GM13977 (cell line): ENCODE results near the gene MYOG.

ENCODE experiments used
- DNase-seq: peaks from one replicate; pipeline ENCODE4 v3.0.0; 2012; ENCODE audit warnings: low spot score
- in situ Hi-C: fragments of 300-500 bp; cut with MboI; formaldehyde crosslinking; loops from one replicate; pipeline ENCODE4 v1.12.0; 2022; ENCODE audit warnings: low sequenced_read_pairs, low pct_unique_long_range_greater_than_20kb, mixed read lengths, inconsistent platforms; ENCODE audit not compliant: unreplicated experiment
- TF ChIP-seq, protein P1 (sequence below): IDR thresholded peaks from 2 replicates; pipeline ENCODE4 v1.5.1; 2012; ENCODE audit warnings: mild to moderate bottlenecking, control low read depth; ENCODE audit not compliant: insufficient read depth; ENCODE audit errors: extremely low read depth, missing control alignments

The MYOG gene

DNA sequence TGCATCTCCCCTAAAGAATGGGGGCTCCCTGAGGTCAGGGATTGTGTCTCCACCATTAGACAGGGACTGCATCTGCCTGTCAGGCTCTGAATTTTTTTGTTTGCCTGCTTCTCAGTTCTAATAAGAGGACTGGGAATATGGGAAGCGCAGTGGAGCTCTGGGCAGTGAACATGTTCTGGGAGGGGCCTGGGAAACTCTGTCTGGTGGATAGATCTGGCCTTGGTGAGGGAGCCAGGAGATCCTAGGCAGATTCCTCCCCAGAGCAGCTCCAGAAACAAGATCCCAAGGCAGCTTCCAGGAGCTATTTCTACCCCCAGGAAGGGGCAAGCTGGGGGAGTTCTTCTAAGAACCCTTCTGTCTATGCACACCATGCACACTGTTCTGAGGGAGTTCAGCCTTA is 12.6 kb upstream of the MYOG start:
- in situ Hi-C loops: no loop called here
- TF ChIP-seq, protein P1, sequence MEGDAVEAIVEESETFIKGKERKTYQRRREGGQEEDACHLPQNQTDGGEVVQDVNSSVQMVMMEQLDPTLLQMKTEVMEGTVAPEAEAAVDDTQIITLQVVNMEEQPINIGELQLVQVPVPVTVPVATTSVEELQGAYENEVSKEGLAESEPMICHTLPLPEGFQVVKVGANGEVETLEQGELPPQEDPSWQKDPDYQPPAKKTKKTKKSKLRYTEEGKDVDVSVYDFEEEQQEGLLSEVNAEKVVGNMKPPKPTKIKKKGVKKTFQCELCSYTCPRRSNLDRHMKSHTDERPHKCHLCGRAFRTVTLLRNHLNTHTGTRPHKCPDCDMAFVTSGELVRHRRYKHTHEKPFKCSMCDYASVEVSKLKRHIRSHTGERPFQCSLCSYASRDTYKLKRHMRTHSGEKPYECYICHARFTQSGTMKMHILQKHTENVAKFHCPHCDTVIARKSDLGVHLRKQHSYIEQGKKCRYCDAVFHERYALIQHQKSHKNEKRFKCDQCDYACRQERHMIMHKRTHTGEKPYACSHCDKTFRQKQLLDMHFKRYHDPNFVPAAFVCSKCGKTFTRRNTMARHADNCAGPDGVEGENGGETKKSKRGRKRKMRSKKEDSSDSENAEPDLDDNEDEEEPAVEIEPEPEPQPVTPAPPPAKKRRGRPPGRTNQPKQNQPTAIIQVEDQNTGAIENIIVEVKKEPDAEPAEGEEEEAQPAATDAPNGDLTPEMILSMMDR: no peak
- no peak for DNase-seq

- TF ChIP-seq, protein P1: no peak
- DNase-seq: no peak
- in situ Hi-C loops: no loop called here
Observed at GRCh38 chr1:203097001-203097400, 11.2 kb upstream of the MYOG start.

GRCh38 chr1:203096566-203096965 is 10.8 kb upstream of the MYOG start:
- TF ChIP-seq, protein P1: no peak
- in situ Hi-C loops: no loop called here
- no peak for DNase-seq

GRCh38 chr1:203095061-203095690 is 9.4 kb upstream of the MYOG start:
- DNase-seq: no peak
- in situ Hi-C loops: no loop called here
- TF ChIP-seq, protein P1: no peak

GRCh38 chr1:203093754-203094410 is 8.1 kb upstream of the MYOG start:
- in situ Hi-C loops: no loop called here
- DNase-seq: no peak
- TF ChIP-seq, protein P1: no peak

- TF ChIP-seq, protein P1: no peak
Observed at GRCh38 chr1:203091761-203092330, 6.0 kb upstream of the MYOG start.

More at GRCh38 chr1:203091761-203092330, 6.0 kb upstream of the MYOG start:
- no peak for DNase-seq
- in situ Hi-C loops: no loop called here
